ENCODE results near the gene GULP1.

Gene GULP1

GRCh38 chr2:188265315-188265714, 26.4 kb upstream of the GULP1 start:
- ATAC-seq (ENCODE audit: insufficient read depth, low read depth) (no peak), DNase-seq (no peak)
- Histone ChIP-seq H4K20me1 (ENCODE audit: insufficient read depth, low read length) (no peaks in the 10 kb centered on the region), H2AFZ (ENCODE audit: low read depth, low read length) (no peak overlapping the region), H3K9ac (ENCODE audit: low read depth, low read length) (no peak overlapping the region), H3K79me2 (ENCODE audit: insufficient read depth, low read length) (no peaks in the 10 kb centered on the region), H3K4me2 (ENCODE audit: insufficient read depth, low read length) (no peak overlapping the region), H3K27ac (ENCODE audit: low read length) (no peak overlapping the region), H3K9me3 (ENCODE audit: insufficient read depth, low read length, severe bottlenecking) (no peaks in the 10 kb centered on the region), H3K4me1 (ENCODE audit: insufficient read depth, low read length) (no peaks in the 10 kb centered on the region), H3K36me3 (ENCODE audit: insufficient read depth, low read length) (no peaks in the 10 kb centered on the region), H3K27me3 (ENCODE audit: insufficient read depth, low read length, poor library complexity) (no peaks in the 10 kb centered on the region), H3K4me3 (ENCODE audit: low read depth in 1 of 2, low read length in 2 of 2) (no peak overlapping the region)
- no peak for TF ChIP-seq EZH2 (IDR thresholded peaks at IDR 0.05; ENCODE audit: borderline replicate concordance, low read depth, low read length, severe bottlenecking)
- no peak for TF ChIP-seq CTCF (IDR thresholded peaks at IDR 0.05; ENCODE audit: borderline replicate concordance, extremely low read depth, low read length, poor library complexity, severe bottlenecking)

GRCh38 chr2:188267776-188268175, 23.9 kb upstream of the GULP1 start:
- no peaks in the 10 kb centered on the region for H3K79me2 ChIP-seq (ENCODE audit: insufficient read depth, low read length)
- no peak overlapping the region for H3K27ac ChIP-seq (ENCODE audit: low read length)
- H3K27me3 ChIP-seq (ENCODE audit: insufficient read depth, low read length, poor library complexity), result no peaks in the 10 kb centered on the region
- no peak overlapping the region for H2AFZ ChIP-seq (ENCODE audit: low read depth, low read length)
- no peak overlapping the region for H3K4me2 ChIP-seq (ENCODE audit: insufficient read depth, low read length)
- ATAC-seq (ENCODE audit: insufficient read depth, low read depth) (no peak), DNase-seq (no peak)
- H3K4me3 ChIP-seq (ENCODE audit: low read depth in 1 of 2, low read length in 2 of 2), result no peak overlapping the region
- no peaks in the 10 kb centered on the region for H3K4me1 ChIP-seq (ENCODE audit: insufficient read depth, low read length)
- H3K36me3 ChIP-seq (ENCODE audit: insufficient read depth, low read length), result no peaks in the 10 kb centered on the region
- H3K9ac ChIP-seq (ENCODE audit: low read depth, low read length), result no peak overlapping the region
- no peaks in the 10 kb centered on the region for H3K9me3 ChIP-seq (ENCODE audit: insufficient read depth, low read length, severe bottlenecking)
- TF ChIP-seq CTCF (IDR thresholded peaks at IDR 0.05; ENCODE audit: borderline replicate concordance, extremely low read depth, low read length, poor library complexity, severe bottlenecking), result no peak
- TF ChIP-seq EZH2 (IDR thresholded peaks at IDR 0.05; ENCODE audit: borderline replicate concordance, low read depth, low read length, severe bottlenecking), result no peak
- H4K20me1 ChIP-seq (ENCODE audit: insufficient read depth, low read length), result no peaks in the 10 kb centered on the region

GRCh38 chr2:188269004-188269403, 22.7 kb upstream of the GULP1 start:
- Histone ChIP-seq H3K9ac (ENCODE audit: low read depth, low read length) (no peak overlapping the region), H3K9me3 (ENCODE audit: insufficient read depth, low read length, severe bottlenecking) (no peaks in the 10 kb centered on the region), H3K79me2 (ENCODE audit: insufficient read depth, low read length) (no peaks in the 10 kb centered on the region), H4K20me1 (ENCODE audit: insufficient read depth, low read length) (no peaks in the 10 kb centered on the region), H3K36me3 (ENCODE audit: insufficient read depth, low read length) (no peaks in the 10 kb centered on the region), H2AFZ (ENCODE audit: low read depth, low read length) (no peak overlapping the region), H3K27me3 (ENCODE audit: insufficient read depth, low read length, poor library complexity) (no peaks in the 10 kb centered on the region), H3K27ac (ENCODE audit: low read length) (no peak overlapping the region), H3K4me1 (ENCODE audit: insufficient read depth, low read length) (no peaks in the 10 kb centered on the region), H3K4me3 (ENCODE audit: low read depth in 1 of 2, low read length in 2 of 2) (no peak overlapping the region), H3K4me2 (ENCODE audit: insufficient read depth, low read length) (no peak overlapping the region)
- ATAC-seq (ENCODE audit: insufficient read depth, low read depth) (no peak), DNase-seq (no peak)
- no peak for TF ChIP-seq CTCF (IDR thresholded peaks at IDR 0.05; ENCODE audit: borderline replicate concordance, extremely low read depth, low read length, poor library complexity, severe bottlenecking)
- no peak for TF ChIP-seq EZH2 (IDR thresholded peaks at IDR 0.05; ENCODE audit: borderline replicate concordance, low read depth, low read length, severe bottlenecking)

- ATAC-seq (ENCODE audit: insufficient read depth, low read depth) (no peak), DNase-seq (no peak)
- Histone ChIP-seq H3K27me3 (ENCODE audit: insufficient read depth, low read length, poor library complexity) (no peaks in the 10 kb centered on the region), H2AFZ (ENCODE audit: low read depth, low read length) (no peak overlapping the region), H3K9ac (ENCODE audit: low read depth, low read length) (no peak overlapping the region), H3K36me3 (ENCODE audit: insufficient read depth, low read length) (no peaks in the 10 kb centered on the region), H3K27ac (ENCODE audit: low read length) (no peak overlapping the region), H3K4me3 (ENCODE audit: low read depth in 1 of 2, low read length in 2 of 2) (no peak overlapping the region), H3K4me1 (ENCODE audit: insufficient read depth, low read length) (no peaks in the 10 kb centered on the region), H3K9me3 (ENCODE audit: insufficient read depth, low read length, severe bottlenecking) (no peaks in the 10 kb centered on the region), H4K20me1 (ENCODE audit: insufficient read depth, low read length) (no peaks in the 10 kb centered on the region), H3K4me2 (ENCODE audit: insufficient read depth, low read length) (no peak overlapping the region), H3K79me2 (ENCODE audit: insufficient read depth, low read length) (no peaks in the 10 kb centered on the region)
- TF ChIP-seq EZH2 (IDR thresholded peaks at IDR 0.05; ENCODE audit: borderline replicate concordance, low read depth, low read length, severe bottlenecking) (no peak), CTCF (IDR thresholded peaks at IDR 0.05; ENCODE audit: borderline replicate concordance, extremely low read depth, low read length, poor library complexity, severe bottlenecking) (no peak)
Measured at GRCh38 chr2:188272121-188272520, 19.6 kb upstream of the GULP1 start.

Measured in DND-41 (cell line).